Central memory CD8-positive, alpha-beta T cell (primary cell): Measurements from ENCODE around the gene CTNNA3.
"Not testable (repeated sequence)": the region's sequence is repeated elsewhere in the genome, so short reads cannot be mapped to it uniquely, and the experiment has no call there.

ENCODE experiments used
- ATAC-seq: fragments of 150-1000 bp; cut with Tn5 transposase; replicated peaks from 2 replicates; pipeline ENCODE4 v1.10.0; 2022; ENCODE audit warnings: mild to moderate bottlenecking, moderate FRiP score, moderate number of reproducible peaks; ENCODE audit not compliant: poor library complexity, severe bottlenecking; ENCODE audit errors: extremely low read depth
- DNase-seq, 2 donors: peaks; one replicate each; pipeline ENCODE4 v3.0.0; 2021; ENCODE audit warnings: low spot score in 2 of 2
- H3K27ac Mint-ChIP-seq: one replicate; pipeline ENCODE4 v1.8.0; 2022; ENCODE audit warnings: low read depth, mild to moderate bottlenecking, moderate library complexity, mixed read lengths
- H3K27me3 Mint-ChIP-seq: one replicate; pipeline ENCODE4 v1.8.0; 2022; ENCODE audit warnings: mixed read lengths
- H3K36me3 Mint-ChIP-seq: one replicate; pipeline ENCODE4 v1.8.0; 2022; ENCODE audit warnings: mild to moderate bottlenecking, moderate library complexity, mixed read lengths; ENCODE audit not compliant: insufficient read depth
- H3K4me1 Mint-ChIP-seq: one replicate; pipeline ENCODE4 v1.8.0; 2022; ENCODE audit warnings: mixed read lengths
- H3K4me3 Mint-ChIP-seq: one replicate; pipeline ENCODE4 v1.8.0; 2022; ENCODE audit warnings: mild to moderate bottlenecking, moderate library complexity, mixed read lengths
- H3K9me3 Mint-ChIP-seq: one replicate; pipeline ENCODE4 v1.8.0; 2022; ENCODE audit warnings: mixed read lengths

Gene CTNNA3

DNA sequence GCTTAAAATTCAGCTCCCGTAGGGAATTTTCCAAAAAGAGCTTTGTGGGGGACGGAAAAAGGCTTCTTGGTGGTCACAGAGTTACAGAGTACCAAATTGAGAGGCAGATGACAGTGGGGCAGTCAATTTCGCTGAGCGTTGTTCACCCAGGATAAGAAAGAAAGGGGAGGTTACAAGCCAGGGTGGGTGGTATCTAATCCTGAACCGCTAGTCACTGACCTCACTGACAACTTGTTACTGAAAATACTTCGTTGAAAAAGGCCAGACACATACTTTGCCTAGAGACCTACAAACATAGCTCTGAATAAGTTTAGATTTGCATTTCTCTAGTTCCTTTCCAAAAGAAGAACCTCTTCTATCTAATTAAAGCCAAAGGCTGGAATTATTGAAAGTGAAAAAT lies at the start of gene CTNNA3:
Gene CTNNA3, minus strand, starts transcription at position 167 of the 400 bp plus-strand sequence.
- H3K27ac Mint-ChIP-seq: no peak within 1 kb of the TSS
- H3K36me3 Mint-ChIP-seq: no peaks in the 10 kb centered on the region
- H3K4me1 Mint-ChIP-seq: no peaks in the 10 kb centered on the region
- H3K4me3 Mint-ChIP-seq: no peak within 1 kb of the TSS
- peaks cover 40% of the 10 kb centered on the region for H3K27me3 Mint-ChIP-seq
- H3K9me3 Mint-ChIP-seq: no peaks in the 10 kb centered on the region
- ATAC-seq (no peak), DNase-seq (no peak)

DNA sequence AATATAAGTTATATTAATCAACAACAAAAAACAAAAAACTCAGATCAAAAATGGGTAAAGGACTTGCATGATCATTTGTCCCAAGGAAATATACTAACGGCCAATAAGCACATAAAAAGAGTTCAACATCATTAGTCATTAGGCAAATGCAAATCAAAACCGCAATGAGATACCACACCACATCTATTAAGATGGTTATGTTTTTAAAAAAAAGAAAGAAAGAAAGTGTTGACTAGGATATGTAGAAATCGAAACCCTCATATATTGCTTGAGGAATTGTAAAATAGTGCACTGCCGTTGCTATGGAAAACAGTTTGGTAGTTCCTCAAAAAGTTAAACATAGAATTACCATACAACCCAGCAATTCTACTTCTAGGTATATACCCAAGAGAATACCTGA lies 39.4 kb upstream of the CTNNA3 start:
- Mint-ChIP-seq H3K9me3 (no peaks in the 10 kb centered on the region), H3K4me1 (no peaks in the 10 kb centered on the region), H3K4me3 (no peak overlapping the region), H3K36me3 (no peaks in the 10 kb centered on the region), H3K27ac (no peak overlapping the region), H3K27me3 (peaks cover 40% of the 10 kb centered on the region)
- ATAC-seq (no peak), DNase-seq (no peak)

- Mint-ChIP-seq H3K27me3 (peaks cover 46% of the 10 kb centered on the region), H3K4me3 (no peak overlapping the region), H3K9me3 (no peaks in the 10 kb centered on the region), H3K36me3 (no peaks in the 10 kb centered on the region), H3K4me1 (no peaks in the 10 kb centered on the region), H3K27ac (no peak overlapping the region)
- no peak for DNase-seq
- no peak for ATAC-seq
These were observed 37.5 kb upstream of the CTNNA3 start for GRCh38 chr10:67733511-67733910.

DNA sequence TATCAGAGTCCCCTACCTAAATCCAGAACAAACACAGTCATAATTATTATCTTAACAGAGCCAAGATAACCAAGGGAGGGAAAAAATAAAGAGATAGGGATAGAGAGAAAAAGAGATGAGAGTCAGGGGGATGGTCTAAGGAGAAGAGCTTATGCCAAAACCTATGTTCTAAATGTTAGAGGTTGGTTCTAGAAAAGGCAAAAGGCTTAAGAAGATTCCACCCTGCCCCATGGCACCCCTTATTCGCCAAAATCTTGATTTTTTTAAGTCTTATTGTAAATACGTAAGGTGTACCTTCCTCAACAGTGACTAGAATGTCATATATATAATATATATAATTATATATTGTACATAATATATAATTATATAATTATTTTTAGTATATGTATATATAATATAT lies 29.6 kb upstream of the CTNNA3 start:
- no peaks in the 10 kb centered on the region for H3K36me3 Mint-ChIP-seq
- no peak for DNase-seq
- ATAC-seq: no peak
- no peaks in the 10 kb centered on the region for H3K4me1 Mint-ChIP-seq
- H3K27me3 Mint-ChIP-seq: peaks cover 16% of the 10 kb centered on the region
- H3K4me3 Mint-ChIP-seq: no peak overlapping the region
- H3K9me3 Mint-ChIP-seq: no peaks in the 10 kb centered on the region
- no peak overlapping the region for H3K27ac Mint-ChIP-seq

GRCh38 chr10:67723601-67724000 lies 27.6 kb upstream of the CTNNA3 start:
- Mint-ChIP-seq H3K27ac (no peak overlapping the region), H3K36me3 (no peaks in the 10 kb centered on the region), H3K4me1 (no peaks in the 10 kb centered on the region), H3K27me3 (peaks cover 9% of the 10 kb centered on the region), H3K4me3 (no peak overlapping the region), H3K9me3 (no peaks in the 10 kb centered on the region)
- no peak for DNase-seq
- ATAC-seq: no peak

GRCh38 chr10:67722113-67722512 lies 26.1 kb upstream of the CTNNA3 start:
- no peak for ATAC-seq
- Mint-ChIP-seq H3K27ac (no peak overlapping the region), H3K4me3 (no peak overlapping the region), H3K27me3 (peaks cover 9% of the 10 kb centered on the region), H3K36me3 (no peaks in the 10 kb centered on the region), H3K4me1 (no peaks in the 10 kb centered on the region), H3K9me3 (no peaks in the 10 kb centered on the region)
- DNase-seq: no peak

DNA sequence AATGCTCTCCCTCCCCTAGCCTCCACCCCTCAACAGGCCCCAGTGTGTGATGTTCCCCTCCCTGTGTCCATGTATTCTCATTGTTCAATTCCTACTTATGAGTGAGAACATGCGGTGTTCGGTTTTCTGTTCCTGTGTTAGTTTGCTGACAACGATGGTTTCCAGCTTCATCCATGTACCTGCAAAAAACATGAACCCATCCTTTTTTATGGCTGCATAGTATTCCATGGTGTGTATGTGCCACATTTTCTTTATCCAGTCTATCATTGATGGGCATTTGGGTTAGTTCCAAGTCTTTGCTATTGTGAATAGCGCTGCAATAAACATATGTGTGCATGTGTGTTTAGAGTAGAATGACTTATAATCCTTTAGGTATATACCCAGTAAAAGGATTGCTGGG lies 20.5 kb upstream of the CTNNA3 start:
- H3K9me3 Mint-ChIP-seq, H3K4me3 Mint-ChIP-seq, H3K4me1 Mint-ChIP-seq, H3K27me3 Mint-ChIP-seq, ATAC-seq, H3K36me3 Mint-ChIP-seq, DNase-seq, H3K27ac Mint-ChIP-seq: not testable (repeated sequence)

- no peaks in the 10 kb centered on the region for H3K36me3 Mint-ChIP-seq
- no peaks in the 10 kb centered on the region for H3K9me3 Mint-ChIP-seq
- H3K4me1 Mint-ChIP-seq: no peaks in the 10 kb centered on the region
- no peak overlapping the region for H3K4me3 Mint-ChIP-seq
- no peak for DNase-seq
- no peak overlapping the region for H3K27ac Mint-ChIP-seq
- ATAC-seq: no peak
- peaks cover 20% of the 10 kb centered on the region for H3K27me3 Mint-ChIP-seq
These were observed 9.9 kb upstream of the CTNNA3 start for GRCh38 chr10:67705921-67706320.

GRCh38 chr10:67699613-67700270 lies 3.7 kb upstream of the CTNNA3 start:
- not testable (repeated sequence) for H3K4me1 Mint-ChIP-seq, H3K27ac Mint-ChIP-seq, DNase-seq, H3K4me3 Mint-ChIP-seq, ATAC-seq, H3K9me3 Mint-ChIP-seq, H3K36me3 Mint-ChIP-seq
- H3K27me3 Mint-ChIP-seq: peaks cover 34% of the 10 kb centered on the region

DNA sequence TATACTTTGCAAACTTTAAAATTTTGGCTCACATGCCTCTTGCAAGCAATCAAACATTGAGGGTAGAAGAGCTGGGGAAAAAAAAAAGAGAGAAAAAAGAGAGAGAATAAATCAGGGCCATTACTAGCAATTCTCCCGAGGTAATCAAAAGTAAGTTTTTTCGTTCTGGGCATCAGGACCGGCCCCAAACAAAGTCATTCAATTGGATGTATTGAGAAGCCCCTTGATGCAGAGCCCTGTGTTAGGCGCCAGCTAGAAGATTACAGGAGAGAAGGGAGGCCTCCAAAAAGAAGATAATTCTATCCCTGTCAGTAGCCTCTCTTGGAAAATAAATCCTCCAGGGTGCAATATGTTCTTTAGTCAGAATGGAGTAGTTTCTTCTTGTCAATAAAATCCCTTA lies 2.2 kb upstream of the CTNNA3 start:
- peaks cover 46% of the 10 kb centered on the region for H3K27me3 Mint-ChIP-seq
- H3K4me3 Mint-ChIP-seq: no peak overlapping the region
- H3K4me1 Mint-ChIP-seq: no peaks in the 10 kb centered on the region
- no peaks in the 10 kb centered on the region for H3K36me3 Mint-ChIP-seq
- no peaks in the 10 kb centered on the region for H3K9me3 Mint-ChIP-seq
- DNase-seq: no peak
- no peak for ATAC-seq
- no peak overlapping the region for H3K27ac Mint-ChIP-seq

DNA sequence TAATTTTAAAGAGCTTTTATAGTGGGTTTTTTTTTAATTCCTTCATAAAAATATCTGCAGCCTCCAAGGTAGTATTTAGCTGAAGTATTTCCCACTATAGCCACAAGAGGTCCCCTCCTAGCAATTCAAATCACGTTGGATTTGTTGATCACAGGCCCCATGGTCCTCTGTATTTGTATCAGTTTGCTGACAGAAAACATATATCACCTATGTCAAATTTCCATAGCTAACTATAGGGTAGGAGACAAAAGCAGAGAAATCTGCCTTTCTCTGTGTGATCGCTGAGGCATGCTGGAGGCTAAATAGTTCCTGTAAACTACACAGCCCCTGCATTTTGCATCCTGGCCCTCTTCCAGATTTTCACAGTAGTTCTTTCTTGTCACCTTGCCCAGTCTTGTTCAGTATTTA lies 1.7 kb upstream of the CTNNA3 start:
- no peak overlapping the region for H3K4me3 Mint-ChIP-seq
- peaks cover 47% of the 10 kb centered on the region for H3K27me3 Mint-ChIP-seq
- no peaks in the 10 kb centered on the region for H3K9me3 Mint-ChIP-seq
- no peak for ATAC-seq
- no peaks in the 10 kb centered on the region for H3K36me3 Mint-ChIP-seq
- DNase-seq: no peak
- no peaks in the 10 kb centered on the region for H3K4me1 Mint-ChIP-seq
- no peak overlapping the region for H3K27ac Mint-ChIP-seq

DNA sequence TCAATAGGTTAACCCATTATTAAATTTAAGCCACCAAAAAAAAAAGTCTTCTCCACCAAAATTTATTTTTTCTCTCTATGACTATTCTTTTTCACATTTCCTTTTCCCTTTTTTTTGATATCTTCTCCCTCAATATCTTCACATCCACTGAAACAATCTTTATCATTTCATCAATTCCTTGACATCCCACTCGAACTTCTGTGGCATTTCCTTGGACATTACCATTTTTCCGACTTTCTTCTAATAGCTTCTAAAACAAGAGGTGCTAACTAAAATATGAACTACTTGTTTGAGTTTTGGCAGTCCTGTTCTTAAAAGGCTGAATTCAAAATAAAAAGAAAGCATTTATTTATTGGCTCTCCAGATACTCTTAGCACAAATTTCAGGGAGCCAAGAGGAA lies 684 bp upstream of the CTNNA3 start:
- no peak for DNase-seq
- Mint-ChIP-seq H3K27ac (no peak overlapping the region), H3K4me1 (no peaks in the 10 kb centered on the region), H3K27me3 (peaks cover 40% of the 10 kb centered on the region), H3K4me3 (no peak overlapping the region), H3K36me3 (no peaks in the 10 kb centered on the region), H3K9me3 (no peaks in the 10 kb centered on the region)
- ATAC-seq: no peak

- H3K36me3 Mint-ChIP-seq: no peaks in the 10 kb centered on the region
- DNase-seq: no peak
- no peak for ATAC-seq
- no peak overlapping the region for H3K27ac Mint-ChIP-seq
- H3K27me3 Mint-ChIP-seq: peaks cover 40% of the 10 kb centered on the region
- H3K9me3 Mint-ChIP-seq: no peaks in the 10 kb centered on the region
- H3K4me3 Mint-ChIP-seq: no peak overlapping the region
- no peaks in the 10 kb centered on the region for H3K4me1 Mint-ChIP-seq
These were observed 440 bp downstream of the CTNNA3 start for GRCh38 chr10:67695555-67695954.

- ATAC-seq, DNase-seq, H3K9me3 Mint-ChIP-seq, H3K27ac Mint-ChIP-seq, H3K36me3 Mint-ChIP-seq, H3K4me3 Mint-ChIP-seq, H3K4me1 Mint-ChIP-seq: not testable (repeated sequence)
- H3K27me3 Mint-ChIP-seq: peaks cover 48% of the 10 kb centered on the region
These were observed 4.1 kb downstream of the CTNNA3 start for GRCh38 chr10:67691861-67692260.
